HL-60 (cell line): ENCODE results near the gene NR2F1-AS1.

Experiments
- DNase-seq, 2 experiments: peaks; one replicate each; pipeline ENCODE4 v3.0.0-alpha.2; 2010 to 2020; ENCODE audit warnings: low read depth in 1 of 2, low spot score in 1 of 2
- H3K27ac ChIP-seq: fragments of 250-450 bp; sonication (Bioruptor Pico); replicated peaks from 2 replicates; pipeline ENCODE4 v1.5.1; 2020; ENCODE audit warnings: mild to moderate bottlenecking, moderate library complexity
- H3K27me3 ChIP-seq: fragments of 250-450 bp; sonication (Bioruptor Pico); 2 replicates; pipeline ENCODE4 v1.5.1; 2021; ENCODE audit warnings: mild to moderate bottlenecking, moderate library complexity; ENCODE audit not compliant: insufficient read depth, poor library complexity, severe bottlenecking
- H3K4me3 ChIP-seq: replicated peaks from 2 replicates; pipeline ENCODE4 v1.5.1; 2011; ENCODE audit warnings: mild to moderate bottlenecking, control low read depth, low read length; ENCODE audit not compliant: insufficient read depth
- GABPA ChIP-seq: IDR thresholded peaks from 2 replicates; pipeline ENCODE4 v1.6.1; 2012; ENCODE audit warnings: low read depth
- POLR2AphosphoS5 ChIP-seq: IDR thresholded peaks from 2 replicates; pipeline ENCODE4 v1.6.1; 2012; ENCODE audit warnings: low read depth
- SPI1 ChIP-seq: IDR thresholded peaks from 2 replicates; pipeline ENCODE4 v1.6.1; 2012; ENCODE audit warnings: low read depth, mild to moderate bottlenecking, borderline replicate concordance
- TF ChIP-seq, protein P1 (sequence below): IDR thresholded peaks from one replicate; pipeline ENCODE4 v1.5.1; 2011; ENCODE audit warnings: low read length, control low read depth, inconsistent platforms; ENCODE audit not compliant: insufficient read depth
- TF ChIP-seq, protein P2 (sequence below): IDR thresholded peaks from 2 replicates; pipeline ENCODE4 v1.6.1; 2012; ENCODE audit warnings: low read depth; ENCODE audit not compliant: insufficient replicate concordance

The NR2F1-AS1 gene

DNA sequence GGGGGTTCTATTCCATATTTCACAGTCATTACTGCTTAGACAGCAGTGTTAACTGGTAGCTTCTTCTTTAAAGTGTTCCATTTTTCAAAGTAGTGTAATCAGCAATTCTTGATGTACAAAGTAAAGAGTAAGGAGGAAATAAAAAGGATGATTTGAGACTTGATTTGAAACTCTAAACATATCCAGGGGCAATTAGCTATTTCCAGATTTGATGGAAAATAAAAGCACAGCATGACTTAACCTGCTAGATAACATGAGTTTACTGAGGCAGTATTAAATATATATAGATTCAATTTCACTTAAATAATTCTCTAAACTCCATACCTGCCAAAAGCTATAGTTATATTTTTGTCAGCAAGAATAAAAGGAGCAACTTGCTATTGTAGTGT is 31.8 kb upstream of the NR2F1-AS1 start:
- TF ChIP-seq, protein P1, sequence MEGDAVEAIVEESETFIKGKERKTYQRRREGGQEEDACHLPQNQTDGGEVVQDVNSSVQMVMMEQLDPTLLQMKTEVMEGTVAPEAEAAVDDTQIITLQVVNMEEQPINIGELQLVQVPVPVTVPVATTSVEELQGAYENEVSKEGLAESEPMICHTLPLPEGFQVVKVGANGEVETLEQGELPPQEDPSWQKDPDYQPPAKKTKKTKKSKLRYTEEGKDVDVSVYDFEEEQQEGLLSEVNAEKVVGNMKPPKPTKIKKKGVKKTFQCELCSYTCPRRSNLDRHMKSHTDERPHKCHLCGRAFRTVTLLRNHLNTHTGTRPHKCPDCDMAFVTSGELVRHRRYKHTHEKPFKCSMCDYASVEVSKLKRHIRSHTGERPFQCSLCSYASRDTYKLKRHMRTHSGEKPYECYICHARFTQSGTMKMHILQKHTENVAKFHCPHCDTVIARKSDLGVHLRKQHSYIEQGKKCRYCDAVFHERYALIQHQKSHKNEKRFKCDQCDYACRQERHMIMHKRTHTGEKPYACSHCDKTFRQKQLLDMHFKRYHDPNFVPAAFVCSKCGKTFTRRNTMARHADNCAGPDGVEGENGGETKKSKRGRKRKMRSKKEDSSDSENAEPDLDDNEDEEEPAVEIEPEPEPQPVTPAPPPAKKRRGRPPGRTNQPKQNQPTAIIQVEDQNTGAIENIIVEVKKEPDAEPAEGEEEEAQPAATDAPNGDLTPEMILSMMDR: no peak
- TF ChIP-seq SPI1 (no peak), POLR2AphosphoS5 (no peak), GABPA (no peak)
- TF ChIP-seq, protein P2, sequence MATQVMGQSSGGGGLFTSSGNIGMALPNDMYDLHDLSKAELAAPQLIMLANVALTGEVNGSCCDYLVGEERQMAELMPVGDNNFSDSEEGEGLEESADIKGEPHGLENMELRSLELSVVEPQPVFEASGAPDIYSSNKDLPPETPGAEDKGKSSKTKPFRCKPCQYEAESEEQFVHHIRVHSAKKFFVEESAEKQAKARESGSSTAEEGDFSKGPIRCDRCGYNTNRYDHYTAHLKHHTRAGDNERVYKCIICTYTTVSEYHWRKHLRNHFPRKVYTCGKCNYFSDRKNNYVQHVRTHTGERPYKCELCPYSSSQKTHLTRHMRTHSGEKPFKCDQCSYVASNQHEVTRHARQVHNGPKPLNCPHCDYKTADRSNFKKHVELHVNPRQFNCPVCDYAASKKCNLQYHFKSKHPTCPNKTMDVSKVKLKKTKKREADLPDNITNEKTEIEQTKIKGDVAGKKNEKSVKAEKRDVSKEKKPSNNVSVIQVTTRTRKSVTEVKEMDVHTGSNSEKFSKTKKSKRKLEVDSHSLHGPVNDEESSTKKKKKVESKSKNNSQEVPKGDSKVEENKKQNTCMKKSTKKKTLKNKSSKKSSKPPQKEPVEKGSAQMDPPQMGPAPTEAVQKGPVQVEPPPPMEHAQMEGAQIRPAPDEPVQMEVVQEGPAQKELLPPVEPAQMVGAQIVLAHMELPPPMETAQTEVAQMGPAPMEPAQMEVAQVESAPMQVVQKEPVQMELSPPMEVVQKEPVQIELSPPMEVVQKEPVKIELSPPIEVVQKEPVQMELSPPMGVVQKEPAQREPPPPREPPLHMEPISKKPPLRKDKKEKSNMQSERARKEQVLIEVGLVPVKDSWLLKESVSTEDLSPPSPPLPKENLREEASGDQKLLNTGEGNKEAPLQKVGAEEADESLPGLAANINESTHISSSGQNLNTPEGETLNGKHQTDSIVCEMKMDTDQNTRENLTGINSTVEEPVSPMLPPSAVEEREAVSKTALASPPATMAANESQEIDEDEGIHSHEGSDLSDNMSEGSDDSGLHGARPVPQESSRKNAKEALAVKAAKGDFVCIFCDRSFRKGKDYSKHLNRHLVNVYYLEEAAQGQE: no peak
- no peak for DNase-seq
- no peak overlapping the region for H3K4me3 ChIP-seq

DNA sequence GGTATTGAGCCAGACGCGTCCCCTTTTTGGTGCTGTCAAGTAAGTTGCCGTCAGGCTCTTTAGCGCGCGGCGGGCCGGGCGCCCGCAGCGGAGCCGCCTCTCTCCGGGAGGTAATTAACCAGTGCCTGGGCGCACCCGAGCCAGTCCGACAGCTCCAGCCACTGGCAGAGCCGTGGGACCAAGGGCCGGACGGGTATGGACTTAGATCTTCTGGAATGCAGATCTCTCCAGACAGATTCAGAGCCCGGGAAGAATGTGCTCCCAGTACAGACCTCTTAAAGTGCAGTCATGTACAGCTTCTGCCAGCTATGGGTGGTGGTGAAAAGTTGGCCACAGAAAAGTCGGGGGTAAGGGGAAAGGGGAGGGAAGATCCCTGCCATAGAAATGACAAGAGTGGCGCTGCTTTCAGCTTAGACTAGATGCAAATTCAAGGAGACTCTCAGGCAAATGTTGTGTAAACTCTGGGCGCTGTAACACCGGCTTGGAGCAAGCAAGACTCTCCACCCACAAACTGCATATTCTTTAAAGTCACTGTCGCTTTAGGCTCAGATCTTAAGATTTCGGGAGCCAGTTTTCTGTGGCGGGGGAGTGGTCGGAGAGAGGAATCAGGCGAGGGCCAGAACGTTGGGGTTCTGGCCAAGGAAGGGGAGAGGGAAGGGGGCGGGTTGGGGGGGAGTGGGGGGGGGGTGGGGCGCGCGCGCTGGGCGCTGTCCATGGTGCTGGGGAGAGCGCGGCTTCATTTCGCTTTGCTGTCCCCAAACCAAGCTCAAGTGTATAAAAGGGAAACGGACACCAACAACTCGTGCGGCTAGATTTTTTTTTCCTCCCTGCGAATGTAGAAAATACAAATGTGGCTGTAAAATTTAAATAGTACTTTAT is 31.2 kb upstream of the NR2F1-AS1 start:
- H3K4me3 ChIP-seq: no peak overlapping the region
- H3K27me3 ChIP-seq: peaks cover 21% of the 10 kb centered on the region
- no peak for DNase-seq
- no peak overlapping the region for H3K27ac ChIP-seq
- TF ChIP-seq SPI1: no peak
- TF ChIP-seq, protein P2: peak; percentile 89

More for the DNA sequence above, 31.8 kb upstream of the NR2F1-AS1 start:
- Histone ChIP-seq H3K27ac (no peak overlapping the region), H3K27me3 (peaks cover 21% of the 10 kb centered on the region)

DNA sequence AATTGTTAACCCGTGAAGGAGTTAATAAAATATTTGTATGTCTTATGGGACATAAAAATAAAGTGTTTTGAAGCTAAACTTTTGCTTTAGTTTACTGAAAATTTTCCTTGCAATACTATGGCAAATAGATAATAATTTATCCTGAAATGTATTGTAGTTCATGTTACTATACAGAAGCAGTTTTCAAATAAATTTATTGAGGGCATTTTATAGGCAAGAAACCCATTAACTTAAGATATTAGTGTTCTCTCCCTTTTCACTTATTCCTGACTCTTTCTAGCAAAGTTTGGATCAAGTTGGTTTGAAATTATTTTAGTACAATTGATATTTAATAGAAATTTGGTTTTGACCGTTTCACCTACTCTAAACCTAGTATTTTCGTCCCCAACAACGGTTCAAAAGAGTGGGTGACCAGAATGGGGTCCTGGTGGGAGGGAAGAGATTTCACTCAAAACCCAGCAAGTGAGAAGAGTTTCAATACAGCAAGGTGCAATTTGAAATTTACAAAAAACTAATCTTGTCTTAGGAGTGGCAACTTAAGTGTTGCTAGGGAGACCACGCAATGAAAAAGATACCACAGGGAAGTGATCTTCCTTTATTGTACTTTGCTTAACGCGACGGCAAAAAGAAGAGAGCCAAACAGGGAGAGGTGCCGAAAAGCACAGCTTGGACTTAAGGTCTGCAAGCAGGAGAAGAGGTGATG is 30.4 kb upstream of the NR2F1-AS1 start:
- Histone ChIP-seq H3K4me3 (no peak overlapping the region), H3K27me3 (peaks cover 25% of the 10 kb centered on the region), H3K27ac (no peak overlapping the region)
- TF ChIP-seq, protein P1: no peak
- no peak for TF ChIP-seq SPI1
- TF ChIP-seq POLR2AphosphoS5: no peak
- DNase-seq: no peak

DNA sequence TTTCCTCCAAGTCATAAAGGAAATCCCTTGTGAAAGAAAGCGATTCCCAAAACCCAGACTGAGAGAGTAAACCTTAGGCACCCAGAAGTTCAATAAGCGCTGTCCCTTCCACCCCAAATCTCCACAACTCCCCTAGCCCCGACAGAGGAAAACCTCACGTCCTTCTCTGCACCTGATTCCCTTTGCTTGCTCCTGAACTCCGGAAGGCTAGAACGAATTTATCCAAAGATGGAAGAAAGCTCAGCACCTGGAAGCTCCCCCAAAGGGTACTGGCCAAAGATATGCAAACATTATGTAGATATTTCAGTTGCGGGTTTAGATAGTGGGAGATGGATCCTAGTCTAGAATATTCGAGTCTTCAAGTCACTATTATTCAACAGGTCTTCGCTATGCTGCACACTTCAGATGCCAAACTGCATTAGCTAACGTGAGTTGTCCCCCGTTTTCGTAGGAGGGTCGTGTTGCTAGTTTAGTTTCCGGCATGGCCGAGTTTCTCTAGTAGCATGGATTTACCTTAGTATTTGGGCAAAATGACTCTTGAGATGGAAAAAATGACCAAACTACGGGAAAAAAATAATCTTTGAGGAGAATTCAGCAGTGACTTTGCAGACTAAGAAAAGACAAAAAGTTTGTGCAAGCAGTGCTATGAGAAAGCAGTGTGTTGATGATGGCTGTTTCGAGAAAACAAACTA is 29.7 kb upstream of the NR2F1-AS1 start:
- Histone ChIP-seq H3K27ac (no peak overlapping the region), H3K27me3 (peaks cover 25% of the 10 kb centered on the region), H3K4me3 (no peak overlapping the region)
- TF ChIP-seq POLR2AphosphoS5: no peak
- TF ChIP-seq, protein P1: no peak
- TF ChIP-seq, protein P2: no peak
- TF ChIP-seq GABPA: no peak
- TF ChIP-seq SPI1: no peak
- no peak for DNase-seq
